Measurements from ENCODE around the gene HERC6.
"Not testable (repeated sequence)": the region's sequence is repeated elsewhere in the genome, so short reads cannot be mapped to it uniquely, and the experiment has no call there.

- TF ChIP-seq EZH2 (IDR thresholded peaks at IDR 0.05; ENCODE audit: borderline replicate concordance, low read depth, low read length); ZNF274 (IDR thresholded peaks at IDR 0.05; ENCODE audit: borderline replicate concordance, low read depth, low read length); ZNF280B (CRISPR knock-in tag; IDR thresholded peaks at IDR 0.05); NFXL1 (CRISPR knock-in tag; IDR thresholded peaks at IDR 0.05); POLR2AphosphoS5 (IDR thresholded peaks at IDR 0.05; ENCODE audit: control insufficient read depth, insufficient read depth, low read depth, low read length); BRCA1 (IDR thresholded peaks at IDR 0.05); BRCA1 (CRISPR knock-in tag; IDR thresholded peaks at IDR 0.05); TARDBP (IDR thresholded peaks at IDR 0.05); CHD2 (IDR thresholded peaks at IDR 0.05; ENCODE audit: low read depth, low read length): not testable (repeated sequence)
Measured at GRCh38 chr4:88361217-88361773, 17.4 kb upstream of the HERC6 start.
